Frontal cortex (tissue), 4 donors: ENCODE measurements around the gene HEATR1. TPM values are rescaled to one million over a fixed set of nuclear protein-coding genes. Genes with fewer than 3 reads are reported as not detected.
A peak's percentile ranks its signal among the peaks of the same experiment; 100 is the strongest.
"Not testable (repeated sequence)": the region's sequence is repeated elsewhere in the genome, so short reads cannot be mapped to it uniquely, and the experiment has no call there.

Experiments
- DNase-seq, 2 donors: peaks; one replicate each; pipeline ENCODE4 v3.0.0; 2012; ENCODE audit warnings: low spot score in 2 of 2
- FAIRE-seq: peaks from 2 replicates; lab custom pipeline; 2012; peaks lifted over from hg19 to GRCh38; lab: Jason Lieb, UNC
- total RNA-seq: library from RNA; depleted of rRNA; stranded (reverse); fragments of >200 nt; gene quantifications from one replicate; pipeline ENCODE4 v1.2.3, GENCODE V29; 2014
- donor health status: control.
- donor health status: control.
- donor health status: control.

HEATR1 gene
- total RNA-seq, 1 donor from 2014 or later, result 33.4 TPM

GRCh38 chr1:236516929-236517704, 87.2 kb downstream of the HEATR1 start:
- no peak for FAIRE-seq

GRCh38 chr1:236515443-236515958, 88.8 kb downstream of the HEATR1 start:
- FAIRE-seq (no peak), DNase-seq (no peak)

More at GRCh38 chr1:236516929-236517704, 87.2 kb downstream of the HEATR1 start:
- no peak for DNase-seq

GRCh38 chr1:236514703-236515442, 89.4 kb downstream of the HEATR1 start:
- FAIRE-seq, result no peak
- no peak for DNase-seq

GRCh38 chr1:236511735-236512418, 92.4 kb downstream of the HEATR1 start:
- FAIRE-seq (no peak), DNase-seq (no peak)

- no peak for FAIRE-seq
- DNase-seq, result no peak
Observed at GRCh38 chr1:236509647-236510401, 94.5 kb downstream of the HEATR1 start.

- FAIRE-seq (no peak), DNase-seq (no peak)
Observed at GRCh38 chr1:236509203-236509602, 95.1 kb downstream of the HEATR1 start.

- FAIRE-seq, result no peak
- DNase-seq, result no peak
Observed at GRCh38 chr1:236508593-236509027, 95.7 kb downstream of the HEATR1 start.

GRCh38 chr1:236507022-236507700, 97.2 kb downstream of the HEATR1 start:
- FAIRE-seq (no peak), DNase-seq (no peak)

GRCh38 chr1:236504338-236504737, 100.0 kb downstream of the HEATR1 start:
- not testable (repeated sequence) for FAIRE-seq, DNase-seq

GRCh38 chr1:236502972-236503639, 101.2 kb downstream of the HEATR1 start:
- DNase-seq (peak in 1 of 2 donors; percentile 47), FAIRE-seq (no peak)

GRCh38 chr1:236502579-236502971, 101.7 kb downstream of the HEATR1 start:
- FAIRE-seq, result no peak
- no peak for DNase-seq

GRCh38 chr1:236501093-236501492, 103.2 kb downstream of the HEATR1 start:
- FAIRE-seq (no peak), DNase-seq (no peak)

Other genes with a start within 250 kb of the HEATR1 start
- 3.7 TPM for gene EDARADD, start 210.2 kb downstream of the HEATR1 start, total RNA-seq
- 66.0 TPM for gene LGALS8, start 80.5 kb downstream of the HEATR1 start, total RNA-seq
- gene ACTN2, start 82.0 kb upstream of the HEATR1 start, total RNA-seq, result 33.8 TPM
- 24.1 TPM for gene MTR, start 190.8 kb upstream of the HEATR1 start, total RNA-seq